K562 (cell line): ENCODE measurements around the gene PRRC2A. TPM values are rescaled to one million over a fixed set of nuclear protein-coding genes. Genes with fewer than 3 reads are reported as not detected.

Experiments
- FOXP1 ChIP-seq: sonication (generic); formaldehyde crosslinking; IDR thresholded peaks from 2 replicates; pipeline ENCODE4 v1.8.0; 2022; ENCODE audit warnings: mild to moderate bottlenecking, missing genetic modification reagents
- GTF2E2 ChIP-seq: fragments of 200-800 bp; sonication (Bioruptor generic); IDR thresholded peaks from 2 replicates; pipeline ENCODE4 v1.6.1; 2016; ENCODE audit warnings: missing genetic modification characterization, missing compliant biosample characterization
- HEY1 ChIP-seq: fragments of 250-450 bp; sonication (Bioruptor Pico); IDR thresholded peaks from 2 replicates; pipeline ENCODE4 v1.5.0; 2020; ENCODE audit warnings: mild to moderate bottlenecking, moderate library complexity, borderline replicate concordance
- ILF3 ChIP-seq: fragments of 450-650 bp; IDR thresholded peaks from 2 replicates; pipeline ENCODE4 v1.6.1; 2018; ENCODE audit warnings: antibody characterized with exemption, mild to moderate bottlenecking, moderate library complexity, borderline replicate concordance
- MAX ChIP-seq: sonication (generic); formaldehyde crosslinking; IDR thresholded peaks from 2 replicates; pipeline ENCODE4 v1.9.0; 2022; ENCODE audit warnings: mild to moderate bottlenecking, missing genetic modification reagents
- MAZ ChIP-seq, 2 experiments: fragments of 450-650 bp in 1 of 2; sonication (generic) in 1 of 2; formaldehyde crosslinking; IDR thresholded peaks in 1 of 2; conservative IDR thresholded peaks in 1 of 2; 2 replicates each; pipeline versions ENCODE4 v1.4.0 to v1.5.0; 2020; ENCODE audit warnings: mild to moderate bottlenecking in 1 of 2, missing genetic modification reagents in 1 of 2
- POLR2A ChIP-seq: fragments of 450-650 bp; conservative IDR thresholded peaks from 2 replicates; pipeline ENCODE4 v1.6.1; 2016
- PREB ChIP-seq: sonication (generic); formaldehyde crosslinking; IDR thresholded peaks from 2 replicates; pipeline ENCODE4 v1.8.1; 2023; ENCODE audit warnings: mild to moderate bottlenecking, missing genetic modification reagents
- PURB ChIP-seq: sonication (generic); formaldehyde crosslinking; IDR thresholded peaks from 2 replicates; pipeline ENCODE4 v1.9.0; 2021; ENCODE audit warnings: low read depth, mild to moderate bottlenecking, missing genetic modification reagents
- TEAD4 ChIP-seq, 2 experiments: sonication (generic) in 1 of 2; formaldehyde crosslinking in 1 of 2; IDR thresholded peaks; 2 replicates each; pipeline versions ENCODE4 v1.6.1 to v1.8.0; 2012 to 2022; ENCODE audit warnings: borderline replicate concordance in 1 of 2, inconsistent platforms in 1 of 2, low read length in 1 of 2, mild to moderate bottlenecking in 1 of 2, missing genetic modification reagents in 1 of 2
- ZNF184 ChIP-seq: sonication (generic); formaldehyde crosslinking; IDR thresholded peaks from 2 replicates; pipeline ENCODE4 v1.5.0; 2020; ENCODE audit warnings: missing genetic modification reagents
- ZNF395 ChIP-seq: fragments of 200-800 bp; sonication (Bioruptor generic); IDR thresholded peaks from 2 replicates; pipeline ENCODE4 v1.6.1; 2017; ENCODE audit warnings: missing genetic modification characterization, missing compliant biosample characterization
- ZNF449 ChIP-seq: fragments of 250-450 bp; sonication (Bioruptor Pico); IDR thresholded peaks from 2 replicates; pipeline ENCODE4 v1.8.0; 2022; ENCODE audit warnings: moderate library complexity, mild to moderate bottlenecking, inconsistent platforms
- ZNF512 ChIP-seq: IDR thresholded peaks from 2 replicates; pipeline ENCODE4 v1.6.1; 2016; ENCODE audit warnings: missing genetic modification characterization, missing compliant biosample characterization
- polyA plus RNA-seq, 8 experiments: library from polyadenylated mRNA; depleted of rRNA in 4 of 8; stranded (reverse) in 5 of 8; unstranded in 3 of 8; fragments of >200 nt; fragmentation: Nextera tagmentation in 2 of 8; fragmentation: Illumina TruSeq in 1 of 8; extraction: Ambion mirVana in 2 of 8; extraction: Trizol in 1 of 8; gene quantifications; 2 replicates each; pipeline versions ENCODE4 v1.2.1 to v1.2.3, GENCODE V29; 2011 to 2014; ENCODE audit warnings: inconsistent platforms in 1 of 8, missing spikeins in 1 of 8
- total RNA-seq, 7 experiments: library from RNA; depleted of rRNA in 6 of 7; stranded (reverse); fragments of >200 nt in 6 of 7; fragmentation: Illumina TruSeq in 2 of 7; extraction: Trizol in 2 of 7; gene quantifications; 2 replicates each; pipeline versions ENCODE4 v1.2.1 to v1.2.3, GENCODE V29; 2011 to 2021; ENCODE audit warnings: low replicate concordance in 1 of 7

Gene PRRC2A
- total and polyA plus RNA-seq, 9 of the 15 experiments (the other 6 are each of a cell fraction or from before 2014, with no cell fraction given): 1.0 to 332 (median 63.0) TPM

GRCh38 chr6:31660381-31661261 is 40.1 kb downstream of the PRRC2A start, which contains the start of gene C6orf47 (continued):
- TF ChIP-seq ZNF395 (CRISPR knock-in tag): no peak
- no peak for TF ChIP-seq GTF2E2 (tag)
- no peak for TF ChIP-seq ZNF184
- peak; percentile 6; the same call in 1 of the 2 replicates for TF ChIP-seq ZNF449 (CRISPR knock-in tag)
- TF ChIP-seq PURB (CRISPR knock-in tag): no peak
- peak; percentile 92 to 95 for TF ChIP-seq MAZ (CRISPR knock-in tag; conservative IDR thresholded peaks at IDR 0.05 in 1 of 2, IDR thresholded peaks at IDR 0.05 in 1 of 2)
- TF ChIP-seq TEAD4 (IDR thresholded peaks at IDR 0.05; ENCODE audit: low read length): peak; percentile 11; the same call in 1 of the 2 replicates
- TF ChIP-seq TEAD4 (CRISPR knock-in tag; IDR thresholded peaks at IDR 0.05; ENCODE audit: borderline replicate concordance): no peak
- no peak for TF ChIP-seq HEY1 (CRISPR knock-in tag)
- TF ChIP-seq PREB (CRISPR knock-in tag): peak; percentile 46; the same call in 1 of the 2 replicates
- TF ChIP-seq MAX (CRISPR knock-in tag): peak; percentile 66; the same call in 1 of the 2 replicates
- TF ChIP-seq POLR2A: peak; percentile 93
- no peak for TF ChIP-seq ZNF512 (tag)
- peak; percentile 88; the same call in 1 of the 2 replicates for TF ChIP-seq FOXP1 (CRISPR knock-in tag)
- TF ChIP-seq ILF3: no peak
